Measurements from ENCODE around the gene IL32.

- TF ChIP-seq, protein P1, sequence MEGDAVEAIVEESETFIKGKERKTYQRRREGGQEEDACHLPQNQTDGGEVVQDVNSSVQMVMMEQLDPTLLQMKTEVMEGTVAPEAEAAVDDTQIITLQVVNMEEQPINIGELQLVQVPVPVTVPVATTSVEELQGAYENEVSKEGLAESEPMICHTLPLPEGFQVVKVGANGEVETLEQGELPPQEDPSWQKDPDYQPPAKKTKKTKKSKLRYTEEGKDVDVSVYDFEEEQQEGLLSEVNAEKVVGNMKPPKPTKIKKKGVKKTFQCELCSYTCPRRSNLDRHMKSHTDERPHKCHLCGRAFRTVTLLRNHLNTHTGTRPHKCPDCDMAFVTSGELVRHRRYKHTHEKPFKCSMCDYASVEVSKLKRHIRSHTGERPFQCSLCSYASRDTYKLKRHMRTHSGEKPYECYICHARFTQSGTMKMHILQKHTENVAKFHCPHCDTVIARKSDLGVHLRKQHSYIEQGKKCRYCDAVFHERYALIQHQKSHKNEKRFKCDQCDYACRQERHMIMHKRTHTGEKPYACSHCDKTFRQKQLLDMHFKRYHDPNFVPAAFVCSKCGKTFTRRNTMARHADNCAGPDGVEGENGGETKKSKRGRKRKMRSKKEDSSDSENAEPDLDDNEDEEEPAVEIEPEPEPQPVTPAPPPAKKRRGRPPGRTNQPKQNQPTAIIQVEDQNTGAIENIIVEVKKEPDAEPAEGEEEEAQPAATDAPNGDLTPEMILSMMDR (tag by site-specific recombination; IDR thresholded peaks at IDR 0.05), result no peak
- TF ChIP-seq ZNF239 (tag by site-specific recombination; IDR thresholded peaks at IDR 0.05) (no peak), ZNF571 (tag by site-specific recombination; IDR thresholded peaks at IDR 0.05) (no peak), ZNF843 (tag by site-specific recombination; IDR thresholded peaks at IDR 0.05) (no peak), REST (tag by site-specific recombination; IDR thresholded peaks at IDR 0.05) (no peak), ZNF658 (tag by site-specific recombination; IDR thresholded peaks at IDR 0.05) (no peak)
- TF ChIP-seq, protein P2, sequence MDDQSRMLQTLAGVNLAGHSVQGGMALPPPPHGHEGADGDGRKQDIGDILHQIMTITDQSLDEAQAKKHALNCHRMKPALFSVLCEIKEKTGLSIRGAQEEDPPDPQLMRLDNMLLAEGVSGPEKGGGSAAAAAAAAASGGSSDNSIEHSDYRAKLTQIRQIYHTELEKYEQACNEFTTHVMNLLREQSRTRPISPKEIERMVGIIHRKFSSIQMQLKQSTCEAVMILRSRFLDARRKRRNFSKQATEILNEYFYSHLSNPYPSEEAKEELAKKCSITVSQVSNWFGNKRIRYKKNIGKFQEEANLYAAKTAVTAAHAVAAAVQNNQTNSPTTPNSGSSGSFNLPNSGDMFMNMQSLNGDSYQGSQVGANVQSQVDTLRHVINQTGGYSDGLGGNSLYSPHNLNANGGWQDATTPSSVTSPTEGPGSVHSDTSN (CRISPR knock-in tag; IDR thresholded peaks at IDR 0.05), result no peak
Observed at GRCh38 chr16:3091551-3091950, 26.1 kb downstream of the IL32 start.

Measured in HEK293 (cell line).